Aorta (tissue), 5 donors: ENCODE results near the gene LRRC25. TPM values are rescaled to one million over a fixed set of nuclear protein-coding genes. Genes with fewer than 3 reads are reported as not detected.
A peak's percentile ranks its signal among the peaks of the same experiment; 100 is the strongest.

Experiments
- ATAC-seq: fragments of 200-7000 bp; cut with Tn5 transposase; one replicate; pipeline ENCODE4 v1.9.1; 2022; ENCODE audit warnings: moderate library complexity; ENCODE audit not compliant: low FRiP score
- DNase-seq, 2 donors: peaks; one replicate each; pipeline ENCODE4 v3.0.0-alpha.2; 2020
- H3K27ac ChIP-seq, 2 donors: one replicate each; pipeline ENCODE4 v1.5.1; 2013; ENCODE audit warnings: low read length in 2 of 2, mild to moderate bottlenecking in 2 of 2, moderate library complexity in 2 of 2, control low read depth in 1 of 2, inconsistent platforms in 1 of 2, low read depth in 1 of 2
- H3K27me3 ChIP-seq, 2 donors: one replicate each; pipeline ENCODE4 v1.6.1; 2013; ENCODE audit warnings: control low read depth in 1 of 2, low read length in 1 of 2, mild to moderate bottlenecking in 1 of 2, moderate library complexity in 1 of 2; ENCODE audit not compliant: insufficient read depth in 2 of 2, control insufficient read depth in 1 of 2
- H3K36me3 ChIP-seq, 2 donors: one replicate each; pipeline ENCODE4 v1.6.1; 2013; ENCODE audit warnings: control low read depth in 1 of 2, low read length in 1 of 2, mild to moderate bottlenecking in 1 of 2; ENCODE audit not compliant: insufficient read depth in 2 of 2, control insufficient read depth in 1 of 2
- H3K4me1 ChIP-seq, 2 donors: one replicate each; pipeline ENCODE4 v1.6.1; 2013; ENCODE audit warnings: low read length in 2 of 2, control low read depth in 1 of 2, mild to moderate bottlenecking in 1 of 2, moderate library complexity in 1 of 2; ENCODE audit not compliant: insufficient read depth in 2 of 2, control insufficient read depth in 1 of 2
- H3K4me3 ChIP-seq, 2 donors: one replicate each; pipeline ENCODE4 v1.5.1; 2013; ENCODE audit warnings: low read length in 2 of 2, control low read depth in 1 of 2, mild to moderate bottlenecking in 1 of 2
- H3K9me3 ChIP-seq: one replicate; pipeline ENCODE4 v1.6.1; 2013; ENCODE audit warnings: mild to moderate bottlenecking, low read length; ENCODE audit not compliant: control insufficient read depth
- WGBS, 2 donors: extraction: QIAGEN DNeasy Blood & Tissue Kit; methylation state at CpG; one replicate each; pipeline ENCODE4 v1.1.7; 2013; 5-methylcytosine and 5-hydroxymethylcytosine counted together
- intact Hi-C, 2 donors: fragments of 100-400 bp; cut with DNase I; formaldehyde crosslinking; loops; one replicate each; pipeline versions ENCODE4 v1.14.2 to v1.15.0; 2022
- polyA plus RNA-seq, 2 donors: library from polyadenylated mRNA; stranded (reverse); fragments of 200-250 nt; gene quantifications; one replicate each; pipeline ENCODE4 v1.2.3, GENCODE V29; 2013
- total RNA-seq, 2 donors: library from RNA; stranded (reverse); fragmentation: NEBNext Ultra II Directional; extraction: Animal tissue kit (Norgen Biotek cat#: 25700); gene quantifications; one replicate each; pipeline ENCODE4 v1.2.1, GENCODE V29; 2021
- donor health status: healthy with polysubstance abuse.
- donor health status: Bipolar disorder and iron deficiency.
- donor health status: DM: no; HTN: no; CAD: no.
- donor health status: DM: no; HTN: no; CAD: no.
- donor health status: DM: yes; HTN: yes; CAD: no.

Gene LRRC25
- total and polyA plus RNA-seq, 4 donors: 2.2 to 15.6 (median 7.5) TPM

DNA sequence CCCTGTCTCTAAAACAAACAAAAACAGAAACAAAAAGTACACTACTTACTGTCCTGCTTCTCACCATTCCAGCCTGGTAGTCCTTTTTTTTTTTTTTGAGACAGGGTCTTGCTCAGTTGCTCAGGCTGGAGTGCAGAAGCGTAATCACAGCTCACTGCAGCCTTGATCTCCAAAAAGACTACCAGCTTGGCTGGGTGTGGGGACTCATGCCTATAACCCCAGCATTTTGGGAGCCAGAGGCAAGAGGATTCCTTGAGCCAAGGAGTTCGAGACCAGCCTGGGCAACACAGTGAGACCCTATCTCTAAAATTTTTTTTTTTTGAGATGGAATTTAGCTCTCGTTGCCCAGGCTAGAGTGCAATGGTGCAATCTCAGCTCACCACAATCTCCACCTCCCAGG, 16.6 kb downstream of the LRRC25 start:
- WGBS, 2 donors: 72 to 81% methylated on average over 3 of the region's 3 CpGs

DNA sequence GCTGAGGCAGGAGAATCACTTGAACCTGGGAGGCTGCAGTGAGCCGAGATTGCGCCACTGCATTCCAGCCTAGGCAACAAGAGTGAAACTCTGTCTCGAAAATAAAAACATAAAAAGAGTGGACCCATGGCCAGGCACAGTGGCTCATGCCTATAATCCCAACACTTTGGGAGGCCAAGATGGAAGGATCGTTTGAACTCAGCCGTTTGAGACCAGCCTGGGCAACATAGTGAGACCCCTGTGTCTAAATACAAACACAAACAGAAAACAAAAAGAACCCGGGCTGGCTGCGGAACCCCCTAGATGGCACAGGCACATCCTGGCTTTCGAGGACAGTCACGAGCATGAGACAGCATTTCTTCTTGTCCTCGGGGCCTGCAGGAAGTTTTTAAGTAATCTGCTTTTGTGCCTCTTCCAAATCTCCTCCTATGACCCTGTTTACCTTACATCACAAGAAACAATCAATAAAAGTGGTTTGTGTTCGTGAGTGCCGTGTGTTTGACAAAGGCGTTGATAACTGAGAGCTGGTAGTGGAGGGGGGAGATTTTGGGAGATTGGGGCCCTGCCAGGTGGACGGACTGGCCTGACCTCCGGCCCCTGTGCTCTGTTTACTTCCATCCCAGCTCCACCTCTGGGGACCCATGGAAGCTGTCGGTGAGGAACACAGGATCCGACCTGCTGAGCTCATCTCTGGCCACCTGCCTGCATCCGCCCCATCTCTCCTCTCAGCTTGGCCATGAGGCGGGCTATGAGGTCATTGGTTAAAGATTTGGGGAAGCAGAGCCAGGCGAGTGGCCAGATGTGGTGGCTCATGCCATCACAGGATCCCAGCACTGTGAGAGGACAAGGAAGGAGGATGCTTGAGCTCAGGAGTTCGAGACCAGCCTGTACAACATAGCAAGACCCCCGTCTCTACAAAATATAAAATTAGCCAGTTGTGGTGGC, 17.3 kb downstream of the LRRC25 start:
- Histone ChIP-seq H3K27ac (no peak overlapping the region), H3K36me3 (no peaks in the 10 kb centered on the region), H3K27me3 (no peaks in the 10 kb centered on the region), H3K9me3 (no peaks in the 10 kb centered on the region), H3K4me1 (no peaks in the 10 kb centered on the region), H3K4me3 (no peak overlapping the region)
- 46 to 48% methylated on average over 22 of the region's 22 CpGs for WGBS, 2 donors
- DNase-seq: peak; percentile 93 to 94
- intact Hi-C loops: no loop called here
- ATAC-seq: peak; percentile 86

More for the DNA sequence above, 16.6 kb downstream of the LRRC25 start:
- Histone ChIP-seq H3K4me3 (no peak overlapping the region), H3K4me1 (no peaks in the 10 kb centered on the region), H3K36me3 (no peaks in the 10 kb centered on the region), H3K27me3 (no peaks in the 10 kb centered on the region), H3K27ac (no peak overlapping the region), H3K9me3 (no peaks in the 10 kb centered on the region)
- no peak for ATAC-seq
- intact Hi-C loops: no loop called here
- no peak for DNase-seq

DNA sequence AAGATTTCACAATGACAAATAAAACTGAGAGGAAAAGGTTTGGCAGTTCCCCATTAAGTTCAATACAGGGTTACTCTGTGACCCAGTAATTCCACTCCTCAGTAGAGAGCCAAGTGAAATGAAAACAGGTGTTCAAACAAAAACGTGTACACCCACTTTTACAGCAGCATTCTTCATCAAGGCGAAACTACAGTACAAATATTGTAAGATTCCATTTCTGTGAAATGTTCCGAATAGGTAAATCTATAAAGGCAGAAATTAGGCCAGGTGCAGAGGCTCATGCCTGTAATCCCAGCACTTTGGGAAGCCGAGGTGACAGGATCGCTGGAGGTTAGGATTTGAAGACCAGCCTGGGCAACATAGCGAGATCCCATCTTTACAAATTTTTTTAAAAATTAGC, 20.4 kb downstream of the LRRC25 start:
- intact Hi-C loops: no loop called here

DNA sequence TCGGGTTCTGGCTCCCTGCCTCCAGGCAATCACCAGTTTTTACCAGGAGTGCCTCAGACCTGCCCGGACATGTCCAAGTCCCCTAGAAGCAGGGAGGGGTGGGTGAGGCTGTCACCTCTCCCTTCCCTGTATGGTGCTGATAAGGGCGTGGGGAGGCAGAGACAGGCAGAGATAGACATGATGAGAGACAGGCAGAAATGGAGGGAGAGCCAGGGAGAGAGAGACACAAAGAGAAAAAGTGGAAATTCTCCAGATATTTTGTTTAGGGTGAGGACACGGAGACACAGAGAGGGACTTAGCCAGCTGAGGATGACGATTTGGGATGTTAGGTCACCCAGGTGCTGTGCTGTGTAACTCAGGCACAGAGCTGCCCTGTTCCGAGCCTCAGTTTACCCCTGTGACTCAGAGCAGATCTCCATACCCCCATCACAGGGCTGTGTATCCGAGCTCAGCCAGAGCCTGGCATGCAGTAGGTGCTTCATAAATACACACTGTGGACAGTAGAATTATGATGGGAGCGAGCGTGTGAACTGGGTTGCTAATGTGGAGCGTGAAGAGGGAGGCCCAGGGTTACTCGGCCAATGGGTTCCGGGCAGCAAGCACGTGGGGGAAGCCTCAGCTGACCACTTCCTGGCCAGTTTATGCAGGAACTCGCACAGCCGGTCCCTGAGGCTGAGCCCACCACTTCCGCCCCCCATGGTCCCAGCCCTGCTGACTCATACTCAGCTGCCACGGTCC, 23.4 kb downstream of the LRRC25 start:
- H3K9me3 ChIP-seq: no peaks in the 10 kb centered on the region
- no peaks in the 10 kb centered on the region for H3K4me1 ChIP-seq
- 32 to 34% methylated on average over 16 to 17 of the region's 17 CpGs for WGBS, 2 donors
- peak; percentile 92 for ATAC-seq
- H3K4me3 ChIP-seq: no peak overlapping the region
- peak overlapping the region in 1 of 2 donors; percentile 46 for H3K27ac ChIP-seq
- H3K27me3 ChIP-seq: no peaks in the 10 kb centered on the region
- intact Hi-C loops: loop anchor here in 1 of 2 donors (1.0 kb wide), 1 partner anchor 9 kb away; no protein-coding TSS in a partner anchor
- no peaks in the 10 kb centered on the region for H3K36me3 ChIP-seq
- peak; percentile 96 to 99 for DNase-seq

More for the DNA sequence above, 20.4 kb downstream of the LRRC25 start:
- Histone ChIP-seq H3K36me3 (no peaks in the 10 kb centered on the region), H3K9me3 (no peaks in the 10 kb centered on the region), H3K4me3 (no peak overlapping the region), H3K27me3 (no peaks in the 10 kb centered on the region), H3K27ac (no peak overlapping the region), H3K4me1 (no peaks in the 10 kb centered on the region)
- DNase-seq (no peak), ATAC-seq (no peak)
- 84 to 85% methylated on average over 6 of the region's 6 CpGs for WGBS, 2 donors

DNA sequence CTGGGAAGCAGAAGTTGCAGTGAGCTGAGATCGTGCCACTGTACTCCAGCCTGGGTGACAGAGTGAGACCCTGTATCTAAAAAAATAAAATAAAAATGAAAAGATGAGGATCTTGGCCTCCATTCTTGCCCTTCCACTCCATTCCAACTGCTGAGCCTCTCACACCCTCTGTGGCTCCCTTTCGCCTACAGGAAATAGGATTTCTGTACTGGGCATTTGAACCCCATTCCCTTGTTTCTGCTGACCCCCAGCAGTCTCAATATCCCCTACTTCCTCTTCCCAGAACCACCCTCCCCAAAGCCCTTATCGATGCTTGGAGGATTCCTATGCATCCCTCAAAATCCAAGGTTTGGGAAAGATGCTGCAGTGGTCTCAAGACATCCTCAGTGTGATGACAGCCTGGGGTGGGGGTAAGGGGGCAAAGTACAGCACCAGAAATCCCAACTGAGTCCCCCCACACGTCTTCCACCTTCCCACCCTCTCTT, 24.0 kb downstream of the LRRC25 start:
- Histone ChIP-seq H3K36me3 (no peaks in the 10 kb centered on the region), H3K4me1 (no peaks in the 10 kb centered on the region), H3K27ac (no peak overlapping the region), H3K9me3 (no peaks in the 10 kb centered on the region), H3K4me3 (no peak overlapping the region), H3K27me3 (no peaks in the 10 kb centered on the region)
- ATAC-seq: no peak
- intact Hi-C loops: no loop called here
- no peak for DNase-seq
- WGBS, 2 donors: 71 to 74% methylated on average over 4 of the region's 4 CpGs

DNA sequence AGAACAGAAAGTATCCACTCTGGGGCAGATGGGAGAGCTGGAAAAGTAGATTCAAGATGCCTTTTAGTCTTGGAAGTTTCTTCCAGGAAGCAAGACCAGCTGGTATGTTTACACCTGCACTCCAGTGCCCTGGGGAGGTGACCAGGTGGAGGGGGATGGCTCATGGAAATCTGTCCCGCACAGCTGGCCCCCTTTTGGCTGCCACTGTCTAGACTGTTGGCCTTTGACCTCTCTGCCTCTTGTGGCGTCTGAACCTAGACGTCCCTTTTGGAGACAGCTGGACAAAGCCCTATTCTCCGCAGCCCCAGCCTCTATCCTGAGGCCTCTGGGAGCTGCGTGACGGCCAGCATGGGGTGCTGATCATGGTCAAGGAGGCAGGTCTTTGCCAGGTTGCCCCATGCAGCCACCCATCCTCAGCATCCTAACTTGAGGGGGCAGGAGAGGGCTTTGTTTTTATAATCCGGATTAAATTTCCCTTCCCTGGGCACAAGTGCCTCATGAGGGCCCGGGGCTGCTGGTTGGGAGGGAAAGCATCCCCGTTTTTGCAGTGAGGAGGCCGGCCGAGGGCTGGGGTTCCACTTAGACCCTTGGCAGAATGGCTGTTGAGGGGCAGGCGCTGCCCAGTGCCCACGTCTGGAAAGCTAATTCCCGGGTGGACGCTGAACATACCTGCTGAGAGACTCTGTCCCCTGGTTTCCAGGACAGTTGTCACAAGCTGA, 28.8 kb downstream of the LRRC25 start:
- ATAC-seq: no peak

DNA sequence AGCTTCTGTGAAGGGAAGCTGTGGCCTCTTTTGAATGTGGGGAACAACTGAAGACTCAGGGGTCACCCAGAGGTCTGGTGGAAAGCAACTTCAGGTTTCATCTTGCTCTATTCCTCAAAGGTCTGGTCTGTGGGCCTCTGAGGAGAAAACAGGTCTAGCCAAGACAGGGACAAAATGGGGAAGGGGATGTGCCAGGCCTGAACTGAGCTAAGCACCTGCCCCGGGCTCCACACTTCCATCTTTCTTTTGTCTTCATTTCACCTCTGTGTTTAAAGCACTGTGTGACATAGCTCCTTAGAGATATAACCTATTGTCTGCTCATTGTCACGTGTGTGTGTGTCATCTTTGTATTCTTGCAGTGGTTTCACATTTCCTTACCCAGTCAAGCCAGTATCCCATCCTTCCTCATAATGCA, 31.4 kb downstream of the LRRC25 start:
- Histone ChIP-seq H3K36me3 (no peaks in the 10 kb centered on the region), H3K27ac (no peak overlapping the region), H3K27me3 (no peaks in the 10 kb centered on the region), H3K9me3 (no peaks in the 10 kb centered on the region), H3K4me1 (no peaks in the 10 kb centered on the region), H3K4me3 (no peak overlapping the region)
- intact Hi-C loops: no loop called here
- WGBS, 2 donors: 96 to 98% methylated on average over 2 of the region's 2 CpGs
- no peak for DNase-seq
- no peak for ATAC-seq

More for the DNA sequence above, 28.8 kb downstream of the LRRC25 start:
- DNase-seq: no peak
- no peaks in the 10 kb centered on the region for H3K36me3 ChIP-seq
- no peaks in the 10 kb centered on the region for H3K27me3 ChIP-seq
- no peak overlapping the region for H3K4me3 ChIP-seq
- no peaks in the 10 kb centered on the region for H3K4me1 ChIP-seq
- no peaks in the 10 kb centered on the region for H3K9me3 ChIP-seq
- WGBS, 2 donors: 84 to 87% methylated on average over 15 of the region's 15 CpGs
- no peak overlapping the region for H3K27ac ChIP-seq
- intact Hi-C loops: no loop called here

DNA sequence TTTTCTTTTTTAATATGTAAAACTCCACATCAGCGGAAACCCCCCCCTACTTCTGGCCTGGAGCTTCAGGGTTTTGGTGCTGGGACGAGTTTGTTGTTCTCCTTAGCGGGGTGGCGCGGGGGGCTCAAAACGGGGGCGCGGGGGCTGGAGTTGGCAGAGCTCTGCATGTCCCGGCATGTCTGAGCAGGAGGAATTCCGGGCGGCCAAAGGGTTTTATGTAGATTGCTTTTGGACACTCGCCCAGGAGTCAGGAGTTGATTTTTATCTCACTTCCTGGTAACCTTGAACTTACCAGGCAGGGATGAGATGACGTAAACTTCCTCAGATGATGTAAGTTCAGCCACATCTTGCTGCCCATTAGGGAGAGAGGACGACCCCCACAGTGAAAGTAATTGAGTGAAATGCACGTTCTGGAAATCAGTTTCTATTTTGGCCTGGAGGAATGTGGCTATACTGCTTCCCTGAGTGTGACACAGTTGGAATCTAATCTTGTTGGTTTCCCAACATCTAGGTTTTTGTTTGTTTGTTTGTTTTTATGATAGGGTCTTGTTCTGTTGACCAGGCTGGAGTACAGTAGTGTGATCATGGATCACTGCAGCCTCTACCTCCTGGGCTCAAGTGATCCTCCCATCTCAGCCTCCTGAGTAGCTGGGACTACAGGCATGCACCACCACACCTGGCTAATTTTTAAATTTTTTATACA, 32.4 kb downstream of the LRRC25 start:
- H3K4me1 ChIP-seq: no peaks in the 10 kb centered on the region
- DNase-seq (peak; percentile 84), ATAC-seq (peak; percentile 74)
- intact Hi-C loops: loop anchor here in 1 of 2 donors (1.0 kb wide), 1 partner anchor 9 kb away; no protein-coding TSS in a partner anchor
- no peak overlapping the region for H3K4me3 ChIP-seq
- H3K9me3 ChIP-seq: no peaks in the 10 kb centered on the region
- no peaks in the 10 kb centered on the region for H3K27me3 ChIP-seq
- H3K27ac ChIP-seq: peak overlapping the region in 1 of 2 donors; percentile 58
- 1 to 5% methylated on average over 15 of the region's 15 CpGs for WGBS, 2 donors
- no peaks in the 10 kb centered on the region for H3K36me3 ChIP-seq
